ENCODE results near the gene SRPK2.

Gene SRPK2

GRCh38 chr7:105285118-105285874 is 103.4 kb downstream of the SRPK2 start:
- Histone ChIP-seq H3K9me3 (ENCODE audit: severe bottlenecking) (no peaks in the 10 kb centered on the region), H3K4me1 (ENCODE audit: insufficient read depth, poor library complexity, severe bottlenecking) (no peaks in the 10 kb centered on the region), H3K36me3 (ENCODE audit: low read depth) (no peaks in the 10 kb centered on the region), H3K27ac (ENCODE audit: poor library complexity, severe bottlenecking) (no peak overlapping the region), H3K27me3 (ENCODE audit: insufficient read depth, poor library complexity, severe bottlenecking) (no peaks in the 10 kb centered on the region), H3K4me3 (ENCODE audit: severe bottlenecking) (no peak overlapping the region)
- DNase-seq (ENCODE audit: low spot score) (no peak), ATAC-seq (ENCODE audit: low read depth) (no peak)
- TF ChIP-seq CTCF (IDR thresholded peaks at IDR 0.05; ENCODE audit: poor library complexity, severe bottlenecking), result no peak

- no peak for DNase-seq (ENCODE audit: low spot score)
- ATAC-seq (ENCODE audit: low read depth), result no peak
- H3K4me1 ChIP-seq (ENCODE audit: insufficient read depth, poor library complexity, severe bottlenecking), result peaks cover 6% of the 10 kb centered on the region
- no peaks in the 10 kb centered on the region for H3K36me3 ChIP-seq (ENCODE audit: low read depth)
- no peaks in the 10 kb centered on the region for H3K9me3 ChIP-seq (ENCODE audit: severe bottlenecking)
- no peak for TF ChIP-seq CTCF (IDR thresholded peaks at IDR 0.05; ENCODE audit: poor library complexity, severe bottlenecking)
- H3K27ac ChIP-seq (ENCODE audit: poor library complexity, severe bottlenecking), result no peak overlapping the region
- no peak overlapping the region for H3K4me3 ChIP-seq (ENCODE audit: severe bottlenecking)
- H3K27me3 ChIP-seq (ENCODE audit: insufficient read depth, poor library complexity, severe bottlenecking), result no peaks in the 10 kb centered on the region
Observed at GRCh38 chr7:105284014-105284413, 104.7 kb downstream of the SRPK2 start.

GRCh38 chr7:105281966-105282365 is 106.8 kb downstream of the SRPK2 start:
- ATAC-seq (ENCODE audit: low read depth), result no peak
- no peaks in the 10 kb centered on the region for H3K27me3 ChIP-seq (ENCODE audit: insufficient read depth, poor library complexity, severe bottlenecking)
- DNase-seq (ENCODE audit: low spot score), result no peak
- H3K36me3 ChIP-seq (ENCODE audit: low read depth), result no peaks in the 10 kb centered on the region
- no peak overlapping the region for H3K4me3 ChIP-seq (ENCODE audit: severe bottlenecking)
- no peaks in the 10 kb centered on the region for H3K9me3 ChIP-seq (ENCODE audit: severe bottlenecking)
- H3K27ac ChIP-seq (ENCODE audit: poor library complexity, severe bottlenecking), result no peak overlapping the region
- peaks cover 16% of the 10 kb centered on the region for H3K4me1 ChIP-seq (ENCODE audit: insufficient read depth, poor library complexity, severe bottlenecking)
- no peak for TF ChIP-seq CTCF (IDR thresholded peaks at IDR 0.05; ENCODE audit: poor library complexity, severe bottlenecking)

GRCh38 chr7:105279688-105280007 is 109.1 kb downstream of the SRPK2 start:
- Histone ChIP-seq H3K9me3 (ENCODE audit: severe bottlenecking) (no peaks in the 10 kb centered on the region), H3K27me3 (ENCODE audit: insufficient read depth, poor library complexity, severe bottlenecking) (no peaks in the 10 kb centered on the region), H3K4me3 (ENCODE audit: severe bottlenecking) (no peak overlapping the region), H3K27ac (ENCODE audit: poor library complexity, severe bottlenecking) (no peak overlapping the region), H3K4me1 (ENCODE audit: insufficient read depth, poor library complexity, severe bottlenecking) (peaks cover 20% of the 10 kb centered on the region), H3K36me3 (ENCODE audit: low read depth) (no peaks in the 10 kb centered on the region)
- no peak for TF ChIP-seq CTCF (IDR thresholded peaks at IDR 0.05; ENCODE audit: poor library complexity, severe bottlenecking)
- no peak for DNase-seq (ENCODE audit: low spot score)
- ATAC-seq (ENCODE audit: low read depth), result no peak

- no peak for DNase-seq (ENCODE audit: low spot score)
- peaks cover 20% of the 10 kb centered on the region for H3K4me1 ChIP-seq (ENCODE audit: insufficient read depth, poor library complexity, severe bottlenecking)
- H3K4me3 ChIP-seq (ENCODE audit: severe bottlenecking), result no peak overlapping the region
- no peaks in the 10 kb centered on the region for H3K9me3 ChIP-seq (ENCODE audit: severe bottlenecking)
- ATAC-seq (ENCODE audit: low read depth), result no peak
- no peaks in the 10 kb centered on the region for H3K36me3 ChIP-seq (ENCODE audit: low read depth)
- TF ChIP-seq CTCF (IDR thresholded peaks at IDR 0.05; ENCODE audit: poor library complexity, severe bottlenecking), result no peak
- H3K27me3 ChIP-seq (ENCODE audit: insufficient read depth, poor library complexity, severe bottlenecking), result no peaks in the 10 kb centered on the region
- H3K27ac ChIP-seq (ENCODE audit: poor library complexity, severe bottlenecking), result peak overlapping the region; percentile 2
Observed at GRCh38 chr7:105278973-105279687, 109.6 kb downstream of the SRPK2 start.
